Measurements from ENCODE around the gene GALNTL6. TPM values are rescaled to one million over a fixed set of nuclear protein-coding genes. Genes with fewer than 3 reads are reported as not detected.

GALNTL6 gene
- total and polyA plus RNA-seq, 2 donors from 2014 or later: 0.60 TPM; not detected in 1

DNA sequence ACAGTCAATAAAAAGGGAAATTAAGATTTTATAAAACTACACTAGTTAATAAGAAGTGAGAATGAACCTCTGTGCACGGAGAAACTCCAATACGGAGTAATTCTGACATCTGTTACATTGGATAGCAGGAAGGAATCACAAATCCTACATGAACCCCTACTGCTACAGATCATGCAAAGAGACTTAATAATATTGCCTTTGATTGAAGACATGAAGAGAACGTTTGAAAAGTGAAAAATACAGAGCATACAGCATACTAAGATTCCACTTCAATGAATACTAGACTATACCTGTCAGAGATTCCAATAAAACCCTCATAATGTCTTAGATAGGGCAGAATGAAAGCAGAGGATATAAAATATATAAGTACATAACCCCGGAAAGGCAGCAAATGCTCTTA, 995.0 kb downstream of the GALNTL6 start:
- intact Hi-C loops (cut with DNase I): no loop called here
- Histone ChIP-seq H3K27ac (ENCODE audit: low read depth in 2 of 2, low read length in 2 of 2) (no peak overlapping the region), H3K4me3 (ENCODE audit: low read length in 3 of 3) (no peak overlapping the region), H3K27me3 (ENCODE audit: control insufficient read depth, insufficient read depth, low read length) (no peaks in the 10 kb centered on the region), H3K4me1 (ENCODE audit: control insufficient read depth in 2 of 3, insufficient read depth in 2 of 3, low read depth in 1 of 3, low read length in 3 of 3) (no peaks in the 10 kb centered on the region), H3K9me3 (ENCODE audit: control insufficient read depth in 2 of 3, insufficient read depth in 1 of 3, low read length in 3 of 3) (no peaks in the 10 kb centered on the region), H3K36me3 (ENCODE audit: control insufficient read depth in 2 of 3, insufficient read depth in 3 of 3, low read length in 3 of 3) (no peaks in the 10 kb centered on the region), H3K9ac (ENCODE audit: low read length in 3 of 3) (no peak overlapping the region)
- DNase-seq (no peak), FAIRE-seq (no peak)
- TF ChIP-seq, protein P1, sequence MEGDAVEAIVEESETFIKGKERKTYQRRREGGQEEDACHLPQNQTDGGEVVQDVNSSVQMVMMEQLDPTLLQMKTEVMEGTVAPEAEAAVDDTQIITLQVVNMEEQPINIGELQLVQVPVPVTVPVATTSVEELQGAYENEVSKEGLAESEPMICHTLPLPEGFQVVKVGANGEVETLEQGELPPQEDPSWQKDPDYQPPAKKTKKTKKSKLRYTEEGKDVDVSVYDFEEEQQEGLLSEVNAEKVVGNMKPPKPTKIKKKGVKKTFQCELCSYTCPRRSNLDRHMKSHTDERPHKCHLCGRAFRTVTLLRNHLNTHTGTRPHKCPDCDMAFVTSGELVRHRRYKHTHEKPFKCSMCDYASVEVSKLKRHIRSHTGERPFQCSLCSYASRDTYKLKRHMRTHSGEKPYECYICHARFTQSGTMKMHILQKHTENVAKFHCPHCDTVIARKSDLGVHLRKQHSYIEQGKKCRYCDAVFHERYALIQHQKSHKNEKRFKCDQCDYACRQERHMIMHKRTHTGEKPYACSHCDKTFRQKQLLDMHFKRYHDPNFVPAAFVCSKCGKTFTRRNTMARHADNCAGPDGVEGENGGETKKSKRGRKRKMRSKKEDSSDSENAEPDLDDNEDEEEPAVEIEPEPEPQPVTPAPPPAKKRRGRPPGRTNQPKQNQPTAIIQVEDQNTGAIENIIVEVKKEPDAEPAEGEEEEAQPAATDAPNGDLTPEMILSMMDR (IDR thresholded peaks at IDR 0.05; ENCODE audit: borderline replicate concordance, extremely low read depth, insufficient read depth): no peak

GRCh38 chr4:172809319-172809718, 996.1 kb downstream of the GALNTL6 start:
- Histone ChIP-seq H3K36me3 (ENCODE audit: control insufficient read depth in 2 of 3, insufficient read depth in 3 of 3, low read length in 3 of 3) (no peaks in the 10 kb centered on the region), H3K27me3 (ENCODE audit: control insufficient read depth, insufficient read depth, low read length) (no peaks in the 10 kb centered on the region), H3K9me3 (ENCODE audit: control insufficient read depth in 2 of 3, insufficient read depth in 1 of 3, low read length in 3 of 3) (no peaks in the 10 kb centered on the region), H3K4me1 (ENCODE audit: control insufficient read depth in 2 of 3, insufficient read depth in 2 of 3, low read depth in 1 of 3, low read length in 3 of 3) (no peaks in the 10 kb centered on the region), H3K4me3 (ENCODE audit: low read length in 3 of 3) (no peak overlapping the region), H3K27ac (ENCODE audit: low read depth in 2 of 2, low read length in 2 of 2) (no peak overlapping the region), H3K9ac (ENCODE audit: low read length in 3 of 3) (no peak overlapping the region)
- TF ChIP-seq, protein P1 (IDR thresholded peaks at IDR 0.05; ENCODE audit: borderline replicate concordance, extremely low read depth, insufficient read depth): no peak
- intact Hi-C loops (cut with DNase I): no loop called here
- DNase-seq (no peak), FAIRE-seq (no peak)

DNA sequence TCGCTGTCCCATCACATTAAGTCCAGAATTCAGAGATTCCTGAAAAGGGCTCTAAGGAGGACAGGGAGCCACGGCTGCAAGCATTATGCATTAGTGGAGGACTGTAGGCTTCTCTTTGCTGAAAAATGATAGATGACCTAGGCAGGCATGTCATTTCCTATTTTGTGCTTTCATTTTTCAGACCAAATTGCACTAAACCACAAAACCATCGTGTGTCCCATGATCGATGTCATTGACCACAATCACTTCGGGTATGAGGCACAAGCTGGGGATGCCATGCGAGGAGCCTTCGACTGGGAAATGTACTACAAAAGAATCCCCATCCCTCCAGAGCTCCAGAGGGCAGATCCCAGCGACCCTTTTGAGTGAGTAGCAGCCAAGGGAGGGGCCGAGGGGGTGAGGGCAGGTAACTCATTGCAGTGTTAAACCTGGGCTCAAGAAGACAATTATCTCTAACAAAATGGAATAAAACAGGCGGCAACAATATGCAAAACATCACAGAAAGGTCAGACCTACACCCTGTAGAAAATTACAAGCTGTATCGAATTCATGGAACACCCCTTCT, 1000.2 kb downstream of the GALNTL6 start:
- H3K27me3 ChIP-seq (ENCODE audit: control insufficient read depth, insufficient read depth, low read length): no peaks in the 10 kb centered on the region
- DNase-seq (no peak), FAIRE-seq (no peak)
- intact Hi-C loops (cut with DNase I): no loop called here
- no peaks in the 10 kb centered on the region for H3K4me1 ChIP-seq (ENCODE audit: control insufficient read depth in 2 of 3, insufficient read depth in 2 of 3, low read depth in 1 of 3, low read length in 3 of 3)
- no peaks in the 10 kb centered on the region for H3K36me3 ChIP-seq (ENCODE audit: control insufficient read depth in 2 of 3, insufficient read depth in 3 of 3, low read length in 3 of 3)
- no peak overlapping the region for H3K9ac ChIP-seq (ENCODE audit: low read length in 3 of 3)
- H3K4me3 ChIP-seq (ENCODE audit: low read length in 3 of 3): no peak overlapping the region
- TF ChIP-seq, protein P1 (IDR thresholded peaks at IDR 0.05; ENCODE audit: borderline replicate concordance, extremely low read depth, insufficient read depth): no peak
- H3K27ac ChIP-seq (ENCODE audit: low read depth in 2 of 2, low read length in 2 of 2): no peak overlapping the region
- H3K9me3 ChIP-seq (ENCODE audit: control insufficient read depth in 2 of 3, insufficient read depth in 1 of 3, low read length in 3 of 3): no peaks in the 10 kb centered on the region

Measured in kidney (tissue), 14 donors.